Prostate gland (tissue), 2 donors: Measurements from ENCODE around the gene LBR. TPM values are rescaled to one million over a fixed set of nuclear protein-coding genes. Genes with fewer than 3 reads are reported as not detected.

Source experiments
- DNase-seq: peaks from one replicate; pipeline ENCODE4 v3.0.0-alpha.2; 2019; ENCODE audit warnings: low spot score
- H3K27ac ChIP-seq, 2 donors: fragments of 200-600 bp; sonication (generic); 2 replicates each; pipeline ENCODE4 v1.5.1; 2017 to 2019
- H3K27me3 ChIP-seq: fragments of 200-600 bp; sonication (generic); replicated peaks from 2 replicates; pipeline ENCODE4 v1.5.1; 2019; ENCODE audit not compliant: insufficient read depth
- H3K36me3 ChIP-seq, 2 donors: fragments of 200-600 bp; sonication (generic); 1 replicate in 1 of 2; 2 replicates in 1 of 2; pipeline versions ENCODE4 v1.5.1 to v1.8.1; 2017 to 2019
- H3K4me1 ChIP-seq: fragments of 200-600 bp; sonication (generic); replicated peaks from 2 replicates; pipeline ENCODE4 v1.5.1; 2019
- H3K4me3 ChIP-seq, 2 donors: fragments of 200-600 bp; sonication (generic); 2 replicates each; pipeline ENCODE4 v1.5.1; 2017 to 2019
- H3K9me3 ChIP-seq: fragments of 200-600 bp; sonication (generic); 2 replicates; pipeline ENCODE4 v1.5.1; 2017
- POLR2A ChIP-seq: fragments of 450-650 bp; IDR thresholded peaks from one replicate; pipeline ENCODE4 v1.6.1; 2016; ENCODE audit warnings: antibody characterized with exemption, mild to moderate bottlenecking
- POLR2AphosphoS5 ChIP-seq: sonication (generic); formaldehyde crosslinking; IDR thresholded peaks from one replicate; pipeline ENCODE4 v1.6.1; 2017; ENCODE audit warnings: antibody characterized with exemption
- WGBS: methylation state at CpG from one replicate; pipeline ENCODE4 v1.1.5; 2018; 5-methylcytosine and 5-hydroxymethylcytosine counted together
- intact Hi-C: fragments of 100-400 bp; cut with DNase I; formaldehyde crosslinking; loops from one replicate; pipeline ENCODE4 v1.14.2; 2022
- total RNA-seq, 2 donors: library from RNA; depleted of rRNA; stranded (reverse); fragments of >200 nt; gene quantifications; one replicate each; pipeline ENCODE4 v1.1.0, GENCODE V29; 2016
- TF ChIP-seq, protein P1 (sequence below), 4 experiments: fragments of 200-600 bp in 2 of 4; fragments of 450-650 bp in 2 of 4; sonication (generic) in 2 of 4; IDR thresholded peaks; 1 replicate in 3 of 4; 2 replicates in 1 of 4; pipeline ENCODE4 v1.5.1; 2016 to 2019; ENCODE audit warnings: antibody characterized with exemption in 4 of 4, mild to moderate bottlenecking in 2 of 4, moderate library complexity in 2 of 4

LBR gene
- total RNA-seq, 2 donors from 2014 or later: 28.7 to 36.4 TPM

DNA sequence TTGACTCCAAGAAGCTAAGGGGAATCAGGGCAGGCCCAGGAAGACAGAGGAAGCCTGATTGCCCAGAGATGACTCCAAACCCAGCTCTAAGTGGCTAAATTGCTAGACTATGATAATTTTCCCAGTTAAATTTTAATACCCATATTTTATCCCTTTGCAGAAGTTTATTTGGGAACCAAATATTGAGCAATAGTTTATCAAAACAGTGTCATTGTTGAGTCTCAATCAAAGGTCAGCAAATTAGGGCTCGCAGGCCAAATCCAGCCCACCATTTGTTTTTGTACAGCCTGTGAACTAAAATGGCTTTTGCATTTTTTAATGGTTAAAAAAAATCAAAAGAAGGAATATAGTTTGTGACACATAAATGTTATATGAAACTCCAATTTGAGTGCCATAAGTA lies 47.1 kb downstream of the LBR start:
- Histone ChIP-seq H3K9me3 (no peaks in the 10 kb centered on the region), H3K4me3 (no peak overlapping the region), H3K27ac (no peak overlapping the region), H3K36me3 (no peaks in the 10 kb centered on the region), H3K4me1 (no peaks in the 10 kb centered on the region), H3K27me3 (no peaks in the 10 kb centered on the region)
- 97% methylated on average over 1 of the region's 1 CpG for WGBS
- TF ChIP-seq, protein P1, sequence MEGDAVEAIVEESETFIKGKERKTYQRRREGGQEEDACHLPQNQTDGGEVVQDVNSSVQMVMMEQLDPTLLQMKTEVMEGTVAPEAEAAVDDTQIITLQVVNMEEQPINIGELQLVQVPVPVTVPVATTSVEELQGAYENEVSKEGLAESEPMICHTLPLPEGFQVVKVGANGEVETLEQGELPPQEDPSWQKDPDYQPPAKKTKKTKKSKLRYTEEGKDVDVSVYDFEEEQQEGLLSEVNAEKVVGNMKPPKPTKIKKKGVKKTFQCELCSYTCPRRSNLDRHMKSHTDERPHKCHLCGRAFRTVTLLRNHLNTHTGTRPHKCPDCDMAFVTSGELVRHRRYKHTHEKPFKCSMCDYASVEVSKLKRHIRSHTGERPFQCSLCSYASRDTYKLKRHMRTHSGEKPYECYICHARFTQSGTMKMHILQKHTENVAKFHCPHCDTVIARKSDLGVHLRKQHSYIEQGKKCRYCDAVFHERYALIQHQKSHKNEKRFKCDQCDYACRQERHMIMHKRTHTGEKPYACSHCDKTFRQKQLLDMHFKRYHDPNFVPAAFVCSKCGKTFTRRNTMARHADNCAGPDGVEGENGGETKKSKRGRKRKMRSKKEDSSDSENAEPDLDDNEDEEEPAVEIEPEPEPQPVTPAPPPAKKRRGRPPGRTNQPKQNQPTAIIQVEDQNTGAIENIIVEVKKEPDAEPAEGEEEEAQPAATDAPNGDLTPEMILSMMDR (IDR thresholded peaks at IDR 0.05): no peak
- no peak for DNase-seq
- intact Hi-C loops: no loop called here

DNA sequence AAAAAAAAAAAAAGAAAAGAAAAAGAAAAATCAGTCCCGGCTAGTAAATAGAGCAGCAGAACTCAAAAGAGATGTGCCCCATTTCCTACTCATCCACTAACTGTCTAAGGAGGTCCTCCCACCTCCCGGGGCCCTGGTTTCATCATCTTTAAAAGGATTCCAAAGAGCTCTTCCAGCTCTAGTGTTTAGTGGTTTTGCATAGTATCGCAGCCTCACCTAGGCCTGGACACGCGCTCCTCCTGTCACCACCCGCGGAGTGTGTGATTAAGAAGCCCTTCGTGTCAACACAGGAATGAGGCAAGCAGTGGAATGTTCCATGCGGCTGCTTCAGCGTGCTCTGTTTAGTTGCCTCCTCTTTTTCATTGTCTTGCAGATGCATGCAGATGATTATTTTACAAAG lies 49.0 kb downstream of the LBR start:
- peak; percentile 24 for DNase-seq
- H3K27ac ChIP-seq: no peak overlapping the region
- H3K27me3 ChIP-seq: no peaks in the 10 kb centered on the region
- 34% methylated on average over 10 of the region's 10 CpGs for WGBS
- no peak for TF ChIP-seq POLR2AphosphoS5
- no peak for TF ChIP-seq POLR2A
- TF ChIP-seq, protein P1 (IDR thresholded peaks at IDR 0.05): no peak
- no peaks in the 10 kb centered on the region for H3K9me3 ChIP-seq
- H3K36me3 ChIP-seq: no peaks in the 10 kb centered on the region
- no peaks in the 10 kb centered on the region for H3K4me1 ChIP-seq
- H3K4me3 ChIP-seq: no peak overlapping the region
- intact Hi-C loops: no loop called here

DNA sequence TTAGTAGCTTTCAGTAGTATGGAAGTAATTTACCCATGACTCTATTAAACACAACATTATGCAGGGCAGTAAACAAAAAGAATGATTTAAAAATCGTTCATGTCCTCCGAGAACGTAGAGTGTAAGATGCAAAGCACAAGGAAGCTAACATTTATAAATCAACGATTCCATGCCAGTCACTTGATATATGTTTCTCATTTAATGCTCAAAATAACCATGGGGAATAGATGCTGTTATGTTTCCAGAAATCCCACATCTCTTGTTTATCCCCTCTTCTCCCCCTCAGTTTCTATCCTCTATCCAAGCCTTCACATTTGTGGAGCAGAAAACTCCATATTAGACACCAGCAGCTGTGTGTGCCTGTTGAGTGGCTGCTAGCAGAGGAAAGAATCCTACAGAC lies 52.8 kb downstream of the LBR start:
- intact Hi-C loops: no loop called here
- DNase-seq: no peak
- Histone ChIP-seq H3K4me3 (no peak overlapping the region), H3K9me3 (no peaks in the 10 kb centered on the region), H3K4me1 (no peaks in the 10 kb centered on the region), H3K27me3 (no peaks in the 10 kb centered on the region), H3K36me3 (no peaks in the 10 kb centered on the region), H3K27ac (no peak overlapping the region)
- TF ChIP-seq POLR2A (no peak), POLR2AphosphoS5 (no peak)
- TF ChIP-seq, protein P1 (IDR thresholded peaks at IDR 0.05): no peak
- 90% methylated on average over 4 of the region's 4 CpGs for WGBS

DNA sequence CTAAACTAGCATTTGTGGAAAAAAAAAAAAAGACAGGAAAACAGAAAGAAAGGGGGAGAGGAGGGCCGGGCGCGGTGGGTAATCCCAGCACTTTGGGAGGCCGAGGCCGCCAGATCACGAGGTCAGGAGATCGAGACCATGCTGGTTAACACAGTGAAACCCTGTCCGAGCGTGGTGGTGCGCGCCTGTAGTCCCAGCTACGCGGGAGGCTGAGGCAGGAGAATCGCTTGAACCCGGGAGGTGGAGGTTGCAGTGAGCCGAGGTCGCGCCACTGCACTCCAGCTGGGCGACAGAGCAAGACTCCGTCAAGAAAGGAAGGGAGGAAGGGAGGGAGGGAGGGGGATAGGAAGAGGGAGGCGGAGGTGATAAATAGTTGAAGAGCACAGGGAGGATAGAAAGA lies 54.7 kb downstream of the LBR start:
- Histone ChIP-seq H3K9me3 (no peaks in the 10 kb centered on the region), H3K4me3 (no peak overlapping the region), H3K27ac (no peak overlapping the region), H3K4me1 (no peaks in the 10 kb centered on the region), H3K36me3 (no peaks in the 10 kb centered on the region), H3K27me3 (no peaks in the 10 kb centered on the region)
- DNase-seq: no peak
- WGBS: 94% methylated on average over 21 of the region's 21 CpGs
- no peak for TF ChIP-seq POLR2AphosphoS5
- TF ChIP-seq, protein P1 (IDR thresholded peaks at IDR 0.05): no peak
- no peak for TF ChIP-seq POLR2A
- intact Hi-C loops: no loop called here

DNA sequence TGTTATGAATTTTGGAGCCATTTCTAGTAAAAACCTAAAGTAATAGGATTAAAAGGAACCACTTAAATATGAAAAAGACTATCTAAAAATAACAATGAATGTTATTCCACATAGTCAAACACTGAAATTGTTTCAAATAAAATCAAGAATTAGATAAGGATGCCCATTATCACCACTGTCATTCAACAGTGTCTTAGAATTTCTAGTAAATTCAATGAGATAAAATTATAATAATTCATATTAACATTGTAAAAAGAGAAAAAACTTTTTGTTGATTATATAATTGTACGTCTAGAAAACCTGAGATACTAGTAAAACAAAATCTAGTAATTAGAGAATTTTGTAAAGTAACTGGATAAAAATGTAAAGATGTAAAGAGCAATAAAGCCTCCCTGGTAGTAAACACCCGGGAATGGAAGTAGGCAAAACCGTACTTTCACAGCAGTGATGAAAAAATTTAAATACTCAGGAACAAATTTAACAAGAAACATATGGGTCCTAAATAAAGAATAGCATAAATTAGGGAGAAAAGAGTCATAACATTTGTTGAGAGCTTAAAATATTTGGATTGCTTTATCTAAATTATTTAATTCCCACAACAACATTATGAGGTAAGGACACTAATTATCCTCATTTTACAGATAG lies 56.4 kb downstream of the LBR start:
- H3K4me1 ChIP-seq: no peaks in the 10 kb centered on the region
- TF ChIP-seq POLR2AphosphoS5 (no peak), POLR2A (no peak)
- TF ChIP-seq, protein P1 (IDR thresholded peaks at IDR 0.05): no peak
- no peak overlapping the region for H3K27ac ChIP-seq
- no peak overlapping the region for H3K4me3 ChIP-seq
- no peak for DNase-seq
- WGBS: 59% methylated on average over 3 of the region's 3 CpGs
- intact Hi-C loops: no loop called here
- H3K9me3 ChIP-seq: no peaks in the 10 kb centered on the region
- H3K27me3 ChIP-seq: no peaks in the 10 kb centered on the region
- no peaks in the 10 kb centered on the region for H3K36me3 ChIP-seq
